HG03159 (cell line): ENCODE measurements around the gene MGAM2.

Source experiments
- ATAC-seq: cut with Tn5 transposase; IDR thresholded peaks from one replicate; pipeline ENCODE4 v1.9.1; 2021; ENCODE audit warnings: mild to moderate bottlenecking, moderate library complexity; ENCODE audit not compliant: unreplicated experiment

Gene MGAM2

DNA sequence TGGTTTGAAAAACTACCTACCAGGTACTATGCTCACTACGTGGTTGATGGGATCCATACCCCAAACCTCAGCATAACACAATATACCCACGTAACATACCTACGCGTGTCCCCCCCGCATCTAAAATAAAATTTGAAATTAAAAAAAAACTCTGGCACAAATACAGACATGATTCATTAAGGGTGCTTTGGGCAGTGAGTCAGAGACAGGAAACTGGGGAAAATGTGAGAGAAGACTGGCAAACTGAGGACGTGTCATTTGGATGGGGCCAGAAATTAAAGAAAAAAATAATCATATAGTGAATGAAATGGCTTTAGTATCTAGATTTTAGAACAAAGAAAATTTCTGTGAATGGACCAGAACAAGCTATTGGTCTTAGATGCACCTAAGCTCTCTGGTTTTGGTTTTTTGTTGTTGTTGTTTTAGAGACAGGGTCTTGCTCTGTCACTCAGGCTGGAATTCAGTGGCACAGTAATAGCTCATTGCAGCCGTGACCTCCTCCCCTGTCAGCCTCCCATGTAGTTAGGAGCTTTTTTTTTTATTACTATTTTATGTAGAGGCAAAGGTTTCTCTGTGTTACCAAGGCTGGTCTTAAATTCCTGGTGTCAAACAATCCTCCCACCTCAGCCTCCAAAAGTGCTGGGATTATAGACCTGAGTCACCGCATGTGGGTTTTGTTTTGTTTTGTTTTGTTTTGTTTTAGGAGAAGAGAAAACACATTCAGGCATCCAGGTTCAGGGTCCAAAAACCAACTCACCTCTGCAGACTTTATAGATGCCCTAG, 152.3 kb downstream of the MGAM2 start:
- no peak for ATAC-seq
